Activated CD4-positive, alpha-beta T cell treated with anti-CD3 and anti-CD28 coated beads for 24 hours (primary cell): ENCODE results near the gene MITF.
"Not testable (repeated sequence)": the region's sequence is repeated elsewhere in the genome, so short reads cannot be mapped to it uniquely, and the experiment has no call there.

ENCODE experiments used
- DNase-seq, 2 donors: peaks; one replicate each; pipeline ENCODE4 v3.0.0-alpha.2; 2020; ENCODE audit warnings: low read depth in 2 of 2

MITF gene

DNA sequence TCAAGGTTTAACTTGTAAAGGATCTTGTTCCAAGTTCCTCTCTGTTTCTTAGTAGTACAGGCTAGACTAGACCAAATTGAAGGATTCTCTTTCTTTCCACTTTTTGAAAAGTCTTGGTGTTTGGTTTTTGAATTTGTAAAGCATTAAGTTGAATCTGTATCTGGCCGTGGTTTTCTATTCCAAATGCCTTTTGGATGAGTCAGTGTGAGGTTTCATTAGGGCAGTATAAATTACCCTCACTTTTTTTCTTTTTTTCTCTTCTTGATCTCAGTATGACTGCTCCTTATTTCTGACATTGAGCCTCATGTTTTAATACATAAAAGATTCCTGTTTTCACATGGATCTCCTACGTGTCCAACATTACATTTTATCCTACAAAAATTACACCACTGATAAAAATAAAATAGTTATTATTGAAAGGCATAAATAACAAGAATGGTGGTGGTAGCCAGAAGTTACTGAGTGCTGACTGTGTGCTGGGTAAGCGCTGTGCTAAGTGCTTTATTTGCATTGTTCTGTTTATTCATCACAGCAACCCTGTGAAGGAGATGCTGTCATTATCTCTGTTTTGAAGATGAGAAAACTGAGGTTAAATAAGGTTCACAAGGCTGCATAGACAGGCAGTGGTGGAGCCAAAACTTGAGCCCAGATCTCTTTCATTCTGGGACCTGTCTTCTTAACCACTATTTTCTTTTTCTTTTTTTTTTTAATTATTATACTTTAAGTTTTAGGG is 48.3 kb downstream of the MITF start:
- no peak for DNase-seq

DNA sequence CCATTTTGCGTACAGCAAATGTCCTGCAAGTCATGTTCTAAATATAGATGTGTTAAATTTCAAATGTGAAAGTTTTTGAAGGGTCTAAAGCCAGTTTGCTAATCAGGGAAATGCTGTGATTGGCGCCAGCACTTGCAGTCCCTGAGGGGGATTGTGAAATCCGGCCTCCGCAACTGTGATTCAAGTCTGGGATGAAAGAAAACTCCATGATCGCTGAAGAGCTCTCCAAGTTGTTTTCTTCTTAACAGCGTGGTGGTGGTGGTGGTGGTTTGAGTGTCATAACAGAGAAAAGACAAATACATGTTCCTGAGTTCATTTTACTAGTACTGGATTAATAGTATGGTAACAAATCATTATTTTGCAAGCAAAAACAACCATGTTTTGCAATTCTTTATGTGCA is 51.8 kb downstream of the MITF start:
- DNase-seq, result no peak

DNA sequence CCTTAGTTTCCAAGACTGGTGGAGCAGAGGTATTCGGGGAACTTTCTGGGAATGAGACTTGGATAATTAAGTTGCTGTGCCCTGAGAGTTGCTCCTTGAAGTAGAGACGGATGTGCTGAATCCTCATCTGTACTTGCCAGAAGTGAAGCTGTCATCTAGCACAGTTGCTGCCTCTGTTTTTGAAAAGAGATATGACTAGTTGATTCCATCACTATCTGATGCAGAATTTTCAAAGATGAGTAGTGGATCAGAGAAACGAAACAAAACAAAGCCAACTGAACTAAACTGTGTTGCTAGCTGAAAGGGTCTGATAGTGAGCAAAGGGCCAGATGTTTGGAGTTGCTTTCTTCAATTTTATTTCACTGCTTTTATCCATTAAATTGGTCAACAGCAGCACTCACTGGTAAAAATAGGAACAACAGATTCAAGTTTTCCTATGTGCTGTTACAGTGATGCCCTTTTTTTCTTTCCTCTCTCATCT is 52.7 kb downstream of the MITF start:
- no peak for DNase-seq

DNA sequence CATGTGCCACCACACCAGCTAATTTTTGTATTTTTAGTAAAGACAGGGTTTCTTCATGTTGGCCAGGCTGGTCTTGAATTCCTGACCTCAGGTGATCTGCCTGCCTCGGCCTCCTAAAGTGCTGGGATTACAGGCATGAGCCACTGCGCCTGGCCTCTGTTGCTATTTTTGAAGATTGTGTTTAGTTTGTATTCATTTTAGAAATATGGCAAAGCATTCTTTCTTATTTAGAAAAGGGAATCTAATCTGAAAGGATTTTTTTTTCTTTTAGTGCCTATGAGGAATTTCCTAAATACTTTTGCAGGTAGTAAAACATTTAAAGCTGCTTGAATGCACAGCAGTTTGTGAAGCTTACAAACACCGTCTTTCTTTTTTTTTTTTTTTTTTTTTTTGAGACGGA is 56.9 kb downstream of the MITF start:
- DNase-seq, result not testable (repeated sequence)

DNA sequence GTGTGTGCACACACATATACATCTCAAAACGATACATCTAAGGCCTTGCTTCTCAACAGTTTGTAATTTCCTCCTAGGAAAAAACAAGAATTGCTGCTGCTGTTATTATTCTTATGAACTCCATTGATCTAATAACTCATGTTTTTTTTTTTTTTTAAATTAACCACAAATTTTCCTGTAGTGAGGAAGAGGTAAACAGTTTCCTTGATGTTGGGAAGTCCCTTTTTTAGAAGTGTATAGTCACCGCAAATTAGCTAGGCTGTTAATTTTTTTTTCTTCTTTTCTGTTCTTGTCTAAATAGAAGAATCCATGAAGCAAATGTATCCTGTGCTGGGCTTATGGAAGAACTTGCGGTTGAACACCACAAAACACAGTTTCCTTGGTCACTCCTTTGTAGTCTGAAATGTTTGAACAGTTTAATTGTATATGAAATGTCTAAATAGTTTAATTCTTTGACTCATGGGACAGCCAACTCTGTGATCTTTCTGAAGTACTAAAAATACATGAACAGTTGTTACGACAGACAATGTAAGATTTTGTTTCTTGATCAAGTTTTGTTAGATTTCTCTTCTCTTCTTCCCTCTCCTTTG is 64.5 kb downstream of the MITF start:
- no peak for DNase-seq

DNA sequence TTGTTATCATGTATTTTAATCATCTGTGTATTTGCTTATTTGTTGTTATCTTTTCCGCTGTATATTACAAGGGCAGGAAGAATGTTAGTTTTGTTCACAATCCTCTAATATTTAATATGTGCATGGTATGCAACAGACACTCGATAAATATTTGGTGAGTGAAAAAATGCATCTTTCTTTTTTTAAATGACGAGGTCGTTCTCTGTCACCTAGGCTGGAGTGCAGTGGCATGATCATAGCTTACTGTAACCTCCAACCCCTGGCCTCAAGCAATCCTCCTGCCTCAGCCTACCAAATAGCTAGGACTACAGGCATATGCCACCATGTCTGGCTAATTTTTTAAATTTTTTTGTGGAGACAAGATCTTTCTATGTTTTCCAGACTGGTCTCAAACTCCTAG is 66.2 kb downstream of the MITF start:
- no peak for DNase-seq

DNA sequence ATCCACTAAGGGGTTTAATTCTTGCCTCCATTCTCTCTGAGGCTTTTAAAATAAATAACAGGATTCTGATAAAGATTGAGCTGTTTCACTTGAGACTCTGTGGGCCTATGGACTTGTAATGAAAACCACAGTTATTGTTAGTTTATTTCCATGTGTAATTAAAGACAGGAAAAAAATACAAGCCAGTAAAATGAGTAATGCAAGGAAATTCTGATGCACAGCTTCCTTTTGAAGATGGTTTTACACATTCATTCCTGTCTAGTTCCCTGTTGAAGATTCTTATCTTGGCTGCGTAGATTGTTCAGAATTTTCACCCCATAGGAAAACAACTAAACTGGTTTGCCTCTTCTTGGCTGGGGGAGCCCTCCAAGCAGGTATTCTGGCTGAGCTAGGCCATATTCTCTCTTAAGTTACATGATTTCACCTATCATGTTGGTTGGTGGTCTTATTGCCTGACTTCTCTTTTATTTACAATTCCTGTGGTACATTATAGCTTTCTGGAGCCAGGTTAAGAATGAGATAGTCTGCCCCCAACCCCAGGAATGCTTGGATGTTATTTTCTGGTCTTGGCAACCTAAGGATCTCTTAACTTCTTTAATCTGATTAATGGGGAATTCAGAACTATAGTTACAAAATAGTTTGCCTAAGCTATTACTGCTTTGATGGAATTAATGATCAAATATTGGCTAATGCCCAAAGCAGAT is 67.6 kb downstream of the MITF start:
- no peak for DNase-seq

DNA sequence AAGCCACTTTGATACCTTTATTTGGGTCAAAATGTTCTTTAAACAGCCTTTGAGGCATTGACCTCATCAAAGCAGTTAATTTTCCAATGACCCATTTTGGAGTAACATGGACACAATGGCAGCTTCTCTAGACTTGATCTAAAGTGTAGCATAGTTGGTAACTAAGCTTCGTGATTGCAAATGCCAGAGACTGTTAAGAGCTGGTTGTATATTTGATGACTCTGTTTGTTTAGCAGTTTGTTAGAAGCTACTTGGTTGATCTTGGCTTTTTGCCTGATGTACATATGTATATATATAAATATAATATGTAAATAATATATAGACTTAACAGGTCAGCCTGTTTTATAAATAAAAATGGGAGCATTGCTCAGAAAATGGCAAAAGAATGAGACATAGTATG is 68.4 kb downstream of the MITF start:
- no peak for DNase-seq

DNA sequence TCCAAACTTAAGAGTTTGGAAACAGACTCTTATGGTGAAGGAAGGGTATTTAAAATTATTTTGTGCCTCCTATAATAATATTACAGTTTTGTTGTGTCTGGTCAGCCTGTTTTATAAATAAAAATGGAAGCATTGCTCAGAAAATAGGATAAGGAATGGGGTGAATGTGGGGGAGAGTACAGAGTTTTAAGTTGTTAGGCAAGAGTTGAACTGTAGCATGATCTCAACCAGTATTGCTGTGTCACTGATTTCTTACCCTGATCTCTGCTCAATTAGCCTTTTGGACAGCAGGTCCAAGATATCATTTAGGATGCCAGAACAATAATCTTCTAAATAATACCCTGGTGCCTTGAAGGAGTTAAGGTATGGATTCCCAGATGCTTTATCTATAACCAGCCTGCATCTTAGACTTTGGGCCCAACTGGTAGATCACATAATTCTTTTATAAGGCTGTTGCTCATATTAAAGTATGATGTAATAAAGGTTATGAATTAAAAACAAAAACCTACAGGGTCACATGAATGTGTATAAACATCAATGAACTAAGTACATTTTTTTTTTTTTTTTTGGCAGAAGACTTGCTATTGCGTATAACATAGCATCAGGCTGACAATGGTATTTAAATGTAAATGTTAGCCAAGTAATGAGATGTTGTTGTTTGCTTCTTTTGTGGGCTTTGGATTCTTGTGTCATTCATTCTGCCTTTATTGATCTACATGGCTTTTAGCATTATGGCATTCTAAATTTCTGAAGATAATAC is 70.0 kb downstream of the MITF start:
- no peak for DNase-seq

DNA sequence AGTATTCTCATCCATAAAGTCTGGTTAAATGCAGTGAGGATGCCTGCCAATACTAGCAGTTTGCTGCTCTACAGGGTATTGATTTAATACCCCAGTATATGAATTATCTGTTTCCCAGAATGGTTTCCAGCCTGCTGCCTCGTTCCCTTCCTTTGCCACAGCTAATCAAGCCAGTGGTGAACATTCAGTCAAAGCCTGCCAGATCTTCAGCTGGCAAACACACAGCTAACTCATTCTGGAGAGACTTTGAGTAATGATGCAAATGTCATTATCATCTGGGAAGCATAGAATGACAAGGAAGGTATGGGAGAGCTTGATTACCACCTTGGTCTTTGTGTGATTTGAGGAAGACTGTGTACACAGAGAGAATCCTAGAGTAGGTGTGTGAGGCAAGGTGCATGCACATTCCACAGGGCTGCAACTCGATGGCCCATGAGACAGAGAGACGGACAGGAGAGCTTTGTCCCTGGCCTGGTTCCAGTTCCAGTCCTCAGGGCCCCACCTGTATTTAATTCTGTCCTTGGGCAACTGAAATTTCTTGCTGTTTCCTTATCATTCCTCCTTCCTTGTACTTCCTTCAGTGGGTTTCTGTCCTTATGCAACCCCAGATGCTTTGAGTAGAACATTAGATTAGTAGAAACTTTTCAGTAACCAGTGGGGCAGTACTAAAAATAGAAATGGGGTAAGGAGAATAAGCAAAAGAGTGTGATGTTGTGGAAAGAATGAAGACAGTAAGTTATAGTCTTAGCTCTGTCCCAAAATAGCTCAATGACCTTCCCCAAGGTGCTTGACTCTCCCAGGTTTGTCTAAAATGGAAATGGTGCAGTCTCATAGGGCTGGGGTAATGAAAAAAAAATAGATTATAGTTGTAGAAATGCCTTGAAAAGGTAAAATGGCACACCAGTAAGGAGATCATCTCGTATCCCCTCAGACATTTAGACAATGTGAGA is 72.5 kb downstream of the MITF start:
- DNase-seq, result no peak

DNA sequence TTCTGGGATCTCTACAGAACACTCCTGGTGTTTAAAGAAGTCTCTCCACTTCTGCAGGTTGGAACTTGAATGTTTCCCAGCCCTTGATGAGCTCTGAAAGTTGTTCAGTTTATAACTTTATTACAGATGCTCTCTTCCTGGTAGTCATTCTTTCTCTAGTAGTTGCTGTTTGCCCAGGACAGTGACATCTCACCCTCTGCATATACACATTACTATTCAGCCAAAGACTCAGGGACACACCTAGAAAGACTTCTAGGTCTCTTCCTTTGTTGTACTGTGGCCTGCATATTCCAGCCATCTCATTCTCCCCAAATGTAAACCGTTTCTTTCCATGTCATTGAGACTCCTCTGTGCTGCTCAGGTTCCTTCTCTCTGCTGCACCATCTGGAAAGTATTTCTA is 76.7 kb downstream of the MITF start:
- no peak for DNase-seq

DNA sequence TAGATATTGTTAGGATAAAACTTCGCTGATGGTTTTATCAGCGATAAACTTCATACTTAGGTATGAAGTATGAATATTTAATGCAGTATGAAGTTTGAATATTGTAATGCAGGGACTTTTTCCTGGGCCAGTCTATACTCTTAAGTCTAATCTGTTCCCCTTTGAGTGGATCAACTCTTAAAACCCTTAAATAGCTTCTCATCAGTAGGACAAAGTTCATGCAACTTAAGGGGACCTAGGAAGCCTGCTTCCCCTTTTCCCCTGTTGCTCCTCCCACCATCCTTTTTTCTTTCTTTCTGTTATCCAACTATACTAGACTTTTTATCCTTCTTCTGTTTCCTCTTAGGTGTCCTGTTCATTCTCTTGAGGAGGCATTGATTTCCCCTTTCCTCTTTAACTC is 78.7 kb downstream of the MITF start:
- DNase-seq, result no peak

DNA sequence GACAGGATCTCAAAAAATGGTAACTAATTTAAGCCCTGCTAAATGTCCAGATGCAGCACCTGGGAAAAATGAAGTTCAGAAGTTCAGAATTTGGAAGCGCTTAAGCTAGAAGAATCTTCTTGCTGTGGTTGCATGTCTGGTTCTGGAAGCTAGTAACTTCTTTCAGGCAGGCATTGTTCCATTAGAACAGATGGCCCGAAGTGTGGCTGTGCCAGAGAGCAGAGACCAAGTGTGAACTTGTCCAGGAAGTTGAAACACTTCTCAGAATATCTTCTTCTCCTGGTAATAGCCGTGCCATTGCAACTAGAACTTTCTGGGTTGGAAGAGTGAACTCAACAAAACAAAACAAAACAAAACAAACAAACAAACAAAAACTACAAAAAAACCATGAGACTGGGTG is 80.0 kb downstream of the MITF start:
- DNase-seq, result no peak

DNA sequence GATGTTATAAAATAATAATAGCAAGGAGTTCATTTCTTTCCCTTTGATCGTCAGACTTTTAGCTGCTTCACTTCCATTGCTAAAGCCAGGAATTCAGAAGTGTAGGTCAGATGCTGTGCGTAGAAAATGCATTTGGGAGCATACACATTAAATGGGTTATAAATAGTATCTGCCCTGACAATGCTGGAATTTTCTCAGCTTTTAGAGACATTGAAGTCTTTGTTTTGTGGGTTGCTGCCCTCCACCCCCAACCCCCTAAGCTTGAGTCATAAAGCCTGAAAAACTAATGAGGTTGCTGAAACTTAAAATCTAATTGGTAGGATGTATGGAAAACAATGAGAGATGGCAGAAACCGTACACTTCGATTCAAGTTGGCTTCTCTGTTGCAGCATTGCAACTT is 81.9 kb downstream of the MITF start:
- no peak for DNase-seq

DNA sequence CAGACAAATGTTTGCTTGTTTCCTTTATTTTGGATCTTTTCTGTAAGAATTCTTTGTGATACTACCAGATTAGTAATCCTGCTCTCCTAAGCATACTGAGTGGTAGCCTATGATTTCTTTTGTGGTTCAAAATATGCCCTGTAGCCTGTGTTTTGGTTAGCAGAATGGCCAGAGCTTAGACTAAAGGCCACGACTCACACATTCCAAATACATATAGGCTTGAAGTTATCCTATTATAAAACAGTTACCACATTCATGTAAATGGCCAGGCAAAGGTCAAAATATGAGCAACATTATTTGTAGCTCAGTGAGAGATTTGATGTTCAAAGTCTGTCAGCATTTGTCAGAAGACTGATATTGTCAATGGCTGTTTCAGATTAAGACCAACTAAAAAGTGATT is 84.5 kb downstream of the MITF start:
- no peak for DNase-seq

DNA sequence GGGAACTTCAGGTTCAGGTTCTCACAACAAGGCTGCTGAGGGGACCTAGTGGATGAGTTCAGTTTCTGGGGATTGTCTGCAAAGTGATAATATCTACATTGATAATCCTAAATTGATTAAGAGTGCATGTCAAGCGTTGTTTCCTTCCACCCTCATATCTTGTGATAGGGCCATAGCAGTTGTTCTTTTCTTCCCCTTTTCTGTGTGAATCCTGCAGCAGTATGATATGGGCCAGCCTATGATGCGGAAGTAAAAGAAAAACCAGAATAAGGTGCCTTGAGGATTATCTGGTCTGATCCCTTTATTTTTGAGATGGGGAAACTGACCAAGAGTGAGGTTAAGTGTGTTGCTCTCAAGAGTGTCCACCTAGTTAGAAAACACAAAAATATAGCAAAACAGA is 86.2 kb downstream of the MITF start:
- DNase-seq, result no peak

DNA sequence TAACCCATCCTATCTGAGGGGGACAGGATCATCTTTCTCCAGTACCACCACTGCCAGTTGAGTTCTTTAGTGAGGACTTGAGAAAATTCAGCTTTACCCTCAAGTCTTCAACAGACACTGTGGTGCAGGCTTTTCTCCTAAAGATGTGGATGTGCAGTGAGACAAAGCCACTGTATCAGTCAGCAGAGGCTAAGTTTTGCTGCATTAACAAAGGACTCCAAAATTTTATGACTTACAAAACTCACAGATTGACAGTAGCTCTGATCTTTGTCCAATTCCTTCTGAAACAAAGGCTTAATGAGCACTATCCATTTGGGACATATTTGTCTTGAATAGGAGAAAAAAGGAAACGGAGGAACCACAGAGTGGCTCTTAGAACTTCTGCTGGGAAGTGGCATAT is 87.9 kb downstream of the MITF start:
- DNase-seq, result no peak

DNA sequence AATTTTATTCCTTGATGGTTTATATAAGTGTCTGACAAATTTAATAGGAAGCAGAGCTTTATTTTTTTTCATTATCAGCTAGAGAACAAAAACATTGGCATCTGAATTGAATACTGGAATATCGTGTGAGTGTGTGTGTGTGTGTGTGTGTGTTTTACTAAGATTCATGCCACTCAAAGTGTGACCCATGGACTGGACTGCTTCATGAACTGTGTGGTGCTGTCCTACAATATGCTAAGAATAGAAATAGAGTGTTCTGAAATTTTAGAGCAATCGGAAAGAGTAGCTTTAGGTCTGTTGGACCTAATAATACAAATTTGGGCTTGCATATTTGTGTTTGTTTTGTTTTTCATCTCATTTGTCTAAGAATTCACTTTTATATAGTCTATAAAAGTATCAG is 89.6 kb downstream of the MITF start:
- no peak for DNase-seq

DNA sequence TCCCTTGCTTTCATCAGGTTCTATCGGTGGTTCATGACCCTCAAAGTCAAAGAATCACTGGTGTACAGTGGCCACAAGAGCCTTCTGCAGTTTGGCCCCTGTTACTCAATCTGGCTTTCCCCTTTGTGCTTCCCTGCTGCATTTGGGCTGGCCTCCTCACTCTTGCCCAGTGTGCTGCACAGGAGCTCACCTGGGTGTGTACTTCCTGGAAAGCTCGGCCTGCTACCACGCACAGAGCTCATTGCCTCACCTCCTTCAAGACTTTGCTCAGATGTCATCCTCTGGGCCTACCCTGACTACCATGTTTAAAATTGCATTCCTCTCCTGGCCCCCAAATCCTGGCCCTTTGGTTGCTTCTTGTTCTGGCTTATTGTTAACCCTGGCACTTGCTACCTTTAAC is 90.9 kb downstream of the MITF start:
- no peak for DNase-seq

DNA sequence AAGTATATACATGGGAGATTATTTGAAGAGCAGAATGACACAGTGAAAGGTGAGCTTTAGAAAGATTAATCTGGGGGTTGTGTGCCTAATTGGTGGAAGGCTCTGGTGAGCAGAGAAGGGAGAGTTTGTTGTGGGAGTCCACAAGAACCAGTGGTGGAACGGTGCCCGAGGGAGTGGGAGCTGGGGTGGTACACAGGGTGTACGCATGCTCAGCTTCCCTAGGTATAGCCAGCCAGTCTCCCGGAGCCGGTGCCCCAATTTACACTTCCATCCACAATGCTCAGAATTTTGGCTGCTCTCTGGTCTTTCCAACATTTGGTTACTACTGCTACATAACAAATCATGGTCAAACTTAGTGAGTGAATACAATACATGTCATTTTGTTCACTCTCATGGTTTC is 92.5 kb downstream of the MITF start:
- DNase-seq, result no peak

DNA sequence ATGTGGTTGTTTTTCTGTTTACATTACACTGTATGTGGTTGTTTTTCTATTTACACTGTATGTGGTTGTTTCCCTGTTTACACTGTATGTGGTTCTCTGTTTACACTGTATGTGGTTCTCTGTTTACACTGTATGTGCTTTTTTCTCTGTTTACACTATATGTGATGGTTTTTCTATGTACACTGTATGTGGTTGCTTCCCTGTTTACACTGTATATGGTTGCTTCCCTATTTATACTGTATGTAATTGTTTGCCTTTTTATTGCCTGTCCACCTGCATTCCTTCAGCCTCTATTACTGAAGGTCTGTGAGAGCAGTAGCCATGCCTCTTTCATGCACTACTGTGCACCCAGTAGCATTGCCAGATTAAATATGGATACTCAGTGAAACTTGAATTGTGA is 94.3 kb downstream of the MITF start:
- no peak for DNase-seq
